ENCODE measurements around the gene AGAP3. TPM values are rescaled to one million over a fixed set of nuclear protein-coding genes. Genes with fewer than 3 reads are reported as not detected.

AGAP3 gene
- polyA plus RNA-seq, 3 donors = 6.4 to 133 (median 6.8) TPM

DNA sequence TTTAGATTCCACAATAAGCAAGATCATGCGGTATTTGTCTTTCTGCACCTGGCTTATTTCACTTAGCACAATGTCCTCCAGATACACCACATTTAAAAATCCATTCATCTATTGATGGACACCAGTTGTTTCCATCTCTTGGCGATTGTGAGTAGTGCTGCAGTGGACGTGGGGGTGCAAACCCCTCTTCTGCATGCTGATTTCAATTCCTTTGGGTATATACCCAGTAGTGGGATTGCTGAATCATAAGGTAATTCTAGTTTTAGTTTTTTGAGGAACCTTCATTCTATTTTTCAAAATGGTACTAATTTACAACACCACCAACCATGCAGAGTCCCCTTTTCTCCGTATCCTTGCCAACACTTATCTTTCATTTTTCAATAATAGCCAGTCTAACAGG, 102.8 kb downstream of the AGAP3 start:
- Mint-ChIP-seq H3K4me1 (no peaks in the 10 kb centered on the region), H3K4me3 (no peak overlapping the region), H3K27ac (no peak overlapping the region), H3K27me3 (ENCODE audit: low read depth in 3 of 3) (peaks cover 3 to 16% (median 12%) of the 10 kb centered on the region in 3 donors), H3K9me3 (peaks cover 0 to 1% (median 0%) of the 10 kb centered on the region in 7 donors), H3K36me3 (no peaks in the 10 kb centered on the region)
- H4K20me1 ChIP-seq (ENCODE audit: insufficient read depth, low read length) = no peaks in the 10 kb centered on the region
- H3K4me1 ChIP-seq (ENCODE audit: control insufficient read depth in 1 of 2, insufficient read depth in 2 of 2, low read length in 2 of 2) = no peaks in the 10 kb centered on the region
- no peak overlapping the region for H2AFZ ChIP-seq (ENCODE audit: insufficient read depth, low read depth, low read length, poor library complexity, severe bottlenecking)
- intact Hi-C loops (cut with micrococcal nuclease) = no loop called here
- no peak overlapping the region for H3K9ac ChIP-seq (ENCODE audit: insufficient read depth, low read length, poor library complexity, severe bottlenecking)
- H3K4me2 ChIP-seq (replicated peaks; ENCODE audit: extremely low read depth, low read length, poor library complexity, severe bottlenecking) = no peak overlapping the region
- H3K9me3 ChIP-seq (replicated peaks in 1 of 2; ENCODE audit: control insufficient read depth in 1 of 2, insufficient read depth in 1 of 2, low read length in 2 of 2) = no peaks in the 10 kb centered on the region
- no peaks in the 10 kb centered on the region for H3K36me3 ChIP-seq (replicated peaks in 1 of 2; ENCODE audit: control insufficient read depth in 1 of 2, insufficient read depth in 2 of 2, low read length in 2 of 2)
- no peaks in the 10 kb centered on the region for H3K27me3 ChIP-seq (ENCODE audit: control insufficient read depth in 2 of 2, insufficient read depth in 2 of 2, low read length in 2 of 2)
- TF ChIP-seq, protein P1, sequence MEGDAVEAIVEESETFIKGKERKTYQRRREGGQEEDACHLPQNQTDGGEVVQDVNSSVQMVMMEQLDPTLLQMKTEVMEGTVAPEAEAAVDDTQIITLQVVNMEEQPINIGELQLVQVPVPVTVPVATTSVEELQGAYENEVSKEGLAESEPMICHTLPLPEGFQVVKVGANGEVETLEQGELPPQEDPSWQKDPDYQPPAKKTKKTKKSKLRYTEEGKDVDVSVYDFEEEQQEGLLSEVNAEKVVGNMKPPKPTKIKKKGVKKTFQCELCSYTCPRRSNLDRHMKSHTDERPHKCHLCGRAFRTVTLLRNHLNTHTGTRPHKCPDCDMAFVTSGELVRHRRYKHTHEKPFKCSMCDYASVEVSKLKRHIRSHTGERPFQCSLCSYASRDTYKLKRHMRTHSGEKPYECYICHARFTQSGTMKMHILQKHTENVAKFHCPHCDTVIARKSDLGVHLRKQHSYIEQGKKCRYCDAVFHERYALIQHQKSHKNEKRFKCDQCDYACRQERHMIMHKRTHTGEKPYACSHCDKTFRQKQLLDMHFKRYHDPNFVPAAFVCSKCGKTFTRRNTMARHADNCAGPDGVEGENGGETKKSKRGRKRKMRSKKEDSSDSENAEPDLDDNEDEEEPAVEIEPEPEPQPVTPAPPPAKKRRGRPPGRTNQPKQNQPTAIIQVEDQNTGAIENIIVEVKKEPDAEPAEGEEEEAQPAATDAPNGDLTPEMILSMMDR (IDR thresholded peaks at IDR 0.05) = no peak
- H3K79me2 ChIP-seq (ENCODE audit: insufficient read depth, low read length) = no peaks in the 10 kb centered on the region
- DNase-seq = no peak
- WGBS (ENCODE audit: insufficient coverage) = 100% methylated on average over 1 of the region's 4 CpGs
- no peak overlapping the region for H3K27ac ChIP-seq (ENCODE audit: low read depth in 1 of 2, low read length in 2 of 2)
- H3K4me3 ChIP-seq (replicated peaks in 1 of 3; ENCODE audit: low read depth in 2 of 3, low read length in 3 of 3) = no peak overlapping the region

DNA sequence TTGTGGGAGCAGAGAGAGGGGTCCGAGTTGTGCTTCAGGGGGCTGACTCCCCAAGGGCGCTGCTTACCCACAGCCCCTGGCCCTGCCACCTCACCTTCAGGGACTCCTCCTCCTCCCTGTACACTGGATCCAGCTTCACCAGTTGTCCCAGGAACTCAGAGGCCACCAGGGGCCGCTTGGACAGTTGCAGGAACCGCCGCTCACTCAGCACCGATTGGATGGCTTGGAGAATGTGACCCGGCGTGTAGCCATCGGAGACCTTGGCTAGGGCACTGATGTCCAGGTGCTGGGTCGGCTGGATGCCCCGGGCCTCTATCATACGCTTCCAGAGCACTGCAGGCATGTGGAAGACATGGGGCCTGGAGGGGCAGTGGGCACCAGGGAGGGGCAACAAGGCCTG, 105.3 kb downstream of the AGAP3 start:
- H3K4me1 ChIP-seq (ENCODE audit: control insufficient read depth in 1 of 2, insufficient read depth in 2 of 2, low read length in 2 of 2) = no peaks in the 10 kb centered on the region
- no peaks in the 10 kb centered on the region for H3K27me3 ChIP-seq (ENCODE audit: control insufficient read depth in 2 of 2, insufficient read depth in 2 of 2, low read length in 2 of 2)
- WGBS (ENCODE audit: insufficient coverage) = 94% methylated on average over 9 of the region's 12 CpGs
- no peaks in the 10 kb centered on the region for H3K36me3 Mint-ChIP-seq
- H3K4me3 ChIP-seq (replicated peaks in 1 of 3; ENCODE audit: low read depth in 2 of 3, low read length in 3 of 3) = no peak overlapping the region
- no peak overlapping the region for H3K4me2 ChIP-seq (replicated peaks; ENCODE audit: extremely low read depth, low read length, poor library complexity, severe bottlenecking)
- no peak for DNase-seq
- no peaks in the 10 kb centered on the region for H3K9me3 ChIP-seq (replicated peaks in 1 of 2; ENCODE audit: control insufficient read depth in 1 of 2, insufficient read depth in 1 of 2, low read length in 2 of 2)
- H4K20me1 ChIP-seq (ENCODE audit: insufficient read depth, low read length) = no peaks in the 10 kb centered on the region
- no peak overlapping the region for H3K4me3 Mint-ChIP-seq
- H3K27me3 Mint-ChIP-seq (ENCODE audit: low read depth in 3 of 3) = peaks cover 3 to 27% (median 16%) of the 10 kb centered on the region in 3 donors
- peaks cover 0 to 1% (median 0%) of the 10 kb centered on the region in 7 donors for H3K9me3 Mint-ChIP-seq
- H3K79me2 ChIP-seq (ENCODE audit: insufficient read depth, low read length) = no peaks in the 10 kb centered on the region
- no peak overlapping the region for H3K27ac ChIP-seq (ENCODE audit: low read depth in 1 of 2, low read length in 2 of 2)
- H2AFZ ChIP-seq (ENCODE audit: insufficient read depth, low read depth, low read length, poor library complexity, severe bottlenecking) = no peak overlapping the region
- TF ChIP-seq, protein P1 (IDR thresholded peaks at IDR 0.05) = no peak
- H3K4me1 Mint-ChIP-seq = no peaks in the 10 kb centered on the region
- no peak overlapping the region for H3K27ac Mint-ChIP-seq
- H3K36me3 ChIP-seq (replicated peaks in 1 of 2; ENCODE audit: control insufficient read depth in 1 of 2, insufficient read depth in 2 of 2, low read length in 2 of 2) = no peaks in the 10 kb centered on the region
- no peak overlapping the region for H3K9ac ChIP-seq (ENCODE audit: insufficient read depth, low read length, poor library complexity, severe bottlenecking)
- intact Hi-C loops (cut with micrococcal nuclease) = no loop called here

All from CD14-positive monocyte (primary cell).